HEK293 (cell line): ENCODE data around the gene KLHL21.

ENCODE experiments used
- HOXA7 ChIP-seq: sonication (generic); formaldehyde crosslinking; IDR thresholded peaks from 2 replicates; pipeline ENCODE4 v1.8.1; 2022; ENCODE audit warnings: missing genetic modification reagents, borderline replicate concordance
- INSM2 ChIP-seq: fragments of 450-650 bp; formaldehyde crosslinking; IDR thresholded peaks from 2 replicates; pipeline ENCODE4 v1.5.1; 2016; ENCODE audit warnings: missing biosample characterization, missing genetic modification characterization
- KLF1 ChIP-seq: fragments of 450-650 bp; formaldehyde crosslinking; IDR thresholded peaks from 2 replicates; pipeline ENCODE4 v1.5.1; 2016; ENCODE audit warnings: missing biosample characterization, missing genetic modification characterization
- KLF8 ChIP-seq: fragments of 450-650 bp; formaldehyde crosslinking; IDR thresholded peaks from 2 replicates; pipeline ENCODE4 v1.5.1; 2016; ENCODE audit warnings: missing biosample characterization, missing genetic modification characterization
- KLF9 ChIP-seq: fragments of 450-650 bp; formaldehyde crosslinking; IDR thresholded peaks from 2 replicates; pipeline ENCODE4 v1.5.1; 2016; ENCODE audit warnings: missing biosample characterization, missing genetic modification characterization, low read depth
- MZF1 ChIP-seq: fragments of 450-650 bp; formaldehyde crosslinking; IDR thresholded peaks from 2 replicates; pipeline ENCODE4 v1.5.1; 2017; ENCODE audit warnings: missing biosample characterization, missing genetic modification characterization, borderline replicate concordance
- PRDM1 ChIP-seq: fragments of 450-650 bp; formaldehyde crosslinking; IDR thresholded peaks from 2 replicates; pipeline ENCODE4; 2016; ENCODE audit warnings: missing biosample characterization, missing genetic modification characterization
- SALL2 ChIP-seq: fragments of 450-650 bp; formaldehyde crosslinking; IDR thresholded peaks from 2 replicates; pipeline ENCODE4 v1.5.0; 2017; ENCODE audit warnings: missing biosample characterization, mild to moderate bottlenecking, missing genetic modification characterization, borderline replicate concordance
- TRIM28 ChIP-seq: IDR thresholded peaks from 2 replicates; pipeline ENCODE4 v1.6.1; 2011; ENCODE audit warnings: low read length, control low read depth, borderline replicate concordance
- ZBTB17 ChIP-seq: fragments of 450-650 bp; formaldehyde crosslinking; IDR thresholded peaks from 2 replicates; pipeline ENCODE4 v1.5.1; 2016; ENCODE audit warnings: missing biosample characterization, missing genetic modification characterization
- ZBTB6 ChIP-seq: fragments of 450-650 bp; formaldehyde crosslinking; IDR thresholded peaks from 2 replicates; pipeline ENCODE4 v1.5.1; 2017; ENCODE audit warnings: missing biosample characterization, missing genetic modification characterization
- ZNF132 ChIP-seq: fragments of 450-650 bp; formaldehyde crosslinking; IDR thresholded peaks from 2 replicates; pipeline ENCODE4 v1.5.1; 2017; ENCODE audit warnings: missing biosample characterization, missing genetic modification characterization, borderline replicate concordance
- ZNF140 ChIP-seq: fragments of 450-650 bp; formaldehyde crosslinking; IDR thresholded peaks from 2 replicates; pipeline ENCODE4 v1.5.1; 2016; ENCODE audit warnings: missing biosample characterization, missing genetic modification characterization
- ZNF146 ChIP-seq: fragments of 450-650 bp; formaldehyde crosslinking; IDR thresholded peaks from 2 replicates; pipeline ENCODE4 v1.5.1; 2016; ENCODE audit warnings: missing biosample characterization, missing genetic modification characterization
- ZNF16 ChIP-seq: fragments of 450-650 bp; formaldehyde crosslinking; IDR thresholded peaks from 2 replicates; pipeline ENCODE4 v1.5.1; 2016; ENCODE audit warnings: low read depth, missing biosample characterization, missing genetic modification characterization
- ZNF184 ChIP-seq: fragments of 450-650 bp; IDR thresholded peaks from 2 replicates; pipeline ENCODE4 v1.5.1; 2018; ENCODE audit warnings: missing biosample characterization, mild to moderate bottlenecking, missing genetic modification characterization
- ZNF211 ChIP-seq: fragments of 450-650 bp; formaldehyde crosslinking; IDR thresholded peaks from 2 replicates; pipeline ENCODE4 v1.5.1; 2016; ENCODE audit warnings: low read depth, missing biosample characterization, missing genetic modification characterization
- ZNF221 ChIP-seq: fragments of 450-650 bp; formaldehyde crosslinking; IDR thresholded peaks from 2 replicates; pipeline ENCODE4 v1.5.1; 2017; ENCODE audit warnings: missing biosample characterization, missing genetic modification characterization, borderline replicate concordance
- ZNF26 ChIP-seq: fragments of 450-650 bp; formaldehyde crosslinking; IDR thresholded peaks from 2 replicates; pipeline ENCODE4 v1.5.1; 2016; ENCODE audit warnings: missing biosample characterization, missing genetic modification characterization
- ZNF302 ChIP-seq: fragments of 450-650 bp; formaldehyde crosslinking; IDR thresholded peaks from 2 replicates; pipeline ENCODE4 v1.5.1; 2016; ENCODE audit warnings: missing biosample characterization, missing genetic modification characterization, low read depth
- ZNF335 ChIP-seq: fragments of 450-650 bp; formaldehyde crosslinking; conservative IDR thresholded peaks from 2 replicates; pipeline ENCODE4 v1.5.1; 2016; ENCODE audit warnings: missing biosample characterization, missing genetic modification characterization
- ZNF350 ChIP-seq: fragments of 450-650 bp; formaldehyde crosslinking; IDR thresholded peaks from 2 replicates; pipeline ENCODE4 v1.5.0; 2017; ENCODE audit warnings: missing biosample characterization, mild to moderate bottlenecking, missing genetic modification characterization
- ZNF37A ChIP-seq: fragments of 450-650 bp; IDR thresholded peaks from 2 replicates; pipeline ENCODE4 v1.5.1; 2018; ENCODE audit warnings: missing biosample characterization, missing genetic modification characterization
- ZNF449 ChIP-seq: fragments of 450-650 bp; formaldehyde crosslinking; IDR thresholded peaks from 2 replicates; pipeline ENCODE4 v1.5.1; 2017; ENCODE audit warnings: missing biosample characterization, mild to moderate bottlenecking, missing genetic modification characterization, moderate library complexity
- ZNF488 ChIP-seq: fragments of 450-650 bp; formaldehyde crosslinking; IDR thresholded peaks from 2 replicates; pipeline ENCODE4 v1.5.1; 2016; ENCODE audit warnings: missing biosample characterization, missing genetic modification characterization
- ZNF514 ChIP-seq: fragments of 450-650 bp; formaldehyde crosslinking; IDR thresholded peaks from 2 replicates; pipeline ENCODE4 v1.5.1; 2016; ENCODE audit warnings: missing biosample characterization, missing genetic modification characterization
- ZNF530 ChIP-seq: fragments of 450-650 bp; formaldehyde crosslinking; IDR thresholded peaks from 2 replicates; pipeline ENCODE4 v1.5.1; 2016; ENCODE audit warnings: low read depth, missing biosample characterization, missing genetic modification characterization
- ZNF544 ChIP-seq: fragments of 450-650 bp; formaldehyde crosslinking; IDR thresholded peaks from 2 replicates; pipeline ENCODE4 v1.5.0; 2017; ENCODE audit warnings: missing biosample characterization, missing genetic modification characterization
- ZNF561 ChIP-seq: fragments of 450-650 bp; IDR thresholded peaks from 2 replicates; pipeline ENCODE4 v1.5.1; 2018; ENCODE audit warnings: missing biosample characterization, missing genetic modification characterization, borderline replicate concordance
- ZNF571 ChIP-seq: fragments of 450-650 bp; formaldehyde crosslinking; IDR thresholded peaks from 2 replicates; pipeline ENCODE4 v1.5.0; 2017; ENCODE audit warnings: missing biosample characterization, missing genetic modification characterization
- ZNF76 ChIP-seq: fragments of 450-650 bp; formaldehyde crosslinking; IDR thresholded peaks from 2 replicates; pipeline ENCODE4; 2016; ENCODE audit warnings: low read depth, missing biosample characterization, missing genetic modification characterization, borderline replicate concordance
- ZSCAN16 ChIP-seq: fragments of 450-650 bp; formaldehyde crosslinking; IDR thresholded peaks from 2 replicates; pipeline ENCODE4 v1.5.1; 2016; ENCODE audit warnings: missing biosample characterization, missing genetic modification characterization

KLHL21 gene

GRCh38 chr1:6603238-6603914 is 707 bp upstream of the KLHL21 start (continued):
- TF ChIP-seq ZNF350 (tag by site-specific recombination) (no peak), ZNF514 (no peak), ZNF544 (tag by site-specific recombination) (no peak), ZNF76 (tag by site-specific recombination) (peak; percentile 75), ZNF26 (tag by site-specific recombination) (no peak), ZSCAN16 (no peak), ZNF488 (tag by site-specific recombination) (no peak), ZNF132 (tag by site-specific recombination) (no peak), ZNF16 (tag by site-specific recombination) (no peak), KLF9 (tag by site-specific recombination) (no peak), KLF8 (tag by site-specific recombination) (no peak; the same call in 1 of the 2 replicates), ZBTB6 (tag by site-specific recombination) (no peak), MZF1 (tag by site-specific recombination) (no peak), SALL2 (tag by site-specific recombination) (no peak), ZNF530 (tag by site-specific recombination) (no peak), ZNF211 (tag by site-specific recombination) (no peak), ZNF335 (tag by site-specific recombination) (peak; percentile 97), ZNF561 (tag by site-specific recombination) (no peak), ZNF571 (tag by site-specific recombination) (no peak), TRIM28 (no peak; the same call in 1 of the 2 replicates), ZNF140 (no peak), INSM2 (tag by site-specific recombination) (no peak; the same call in 1 of the 2 replicates), KLF1 (tag by site-specific recombination) (no peak), ZNF184 (tag by site-specific recombination) (no peak), HOXA7 (CRISPR knock-in tag) (no peak), ZNF449 (tag by site-specific recombination) (no peak), ZNF37A (tag by site-specific recombination) (no peak), ZBTB17 (tag by site-specific recombination) (no peak), ZNF146 (tag by site-specific recombination) (no peak), ZNF302 (no peak), ZNF221 (no peak), PRDM1 (tag by site-specific recombination) (no peak)
